ENCODE results near the gene FRMPD1. TPM values are rescaled to one million over a fixed set of nuclear protein-coding genes. Genes with fewer than 3 reads are reported as not detected.

Gene FRMPD1
- 0.02 to 0.06 TPM (median 0.04 TPM) in 4 of 5 replicates, not detected in the other for total RNA-seq (2022; extraction: Qiagen RNA extraction; ENCODE audit: low read depth)

DNA sequence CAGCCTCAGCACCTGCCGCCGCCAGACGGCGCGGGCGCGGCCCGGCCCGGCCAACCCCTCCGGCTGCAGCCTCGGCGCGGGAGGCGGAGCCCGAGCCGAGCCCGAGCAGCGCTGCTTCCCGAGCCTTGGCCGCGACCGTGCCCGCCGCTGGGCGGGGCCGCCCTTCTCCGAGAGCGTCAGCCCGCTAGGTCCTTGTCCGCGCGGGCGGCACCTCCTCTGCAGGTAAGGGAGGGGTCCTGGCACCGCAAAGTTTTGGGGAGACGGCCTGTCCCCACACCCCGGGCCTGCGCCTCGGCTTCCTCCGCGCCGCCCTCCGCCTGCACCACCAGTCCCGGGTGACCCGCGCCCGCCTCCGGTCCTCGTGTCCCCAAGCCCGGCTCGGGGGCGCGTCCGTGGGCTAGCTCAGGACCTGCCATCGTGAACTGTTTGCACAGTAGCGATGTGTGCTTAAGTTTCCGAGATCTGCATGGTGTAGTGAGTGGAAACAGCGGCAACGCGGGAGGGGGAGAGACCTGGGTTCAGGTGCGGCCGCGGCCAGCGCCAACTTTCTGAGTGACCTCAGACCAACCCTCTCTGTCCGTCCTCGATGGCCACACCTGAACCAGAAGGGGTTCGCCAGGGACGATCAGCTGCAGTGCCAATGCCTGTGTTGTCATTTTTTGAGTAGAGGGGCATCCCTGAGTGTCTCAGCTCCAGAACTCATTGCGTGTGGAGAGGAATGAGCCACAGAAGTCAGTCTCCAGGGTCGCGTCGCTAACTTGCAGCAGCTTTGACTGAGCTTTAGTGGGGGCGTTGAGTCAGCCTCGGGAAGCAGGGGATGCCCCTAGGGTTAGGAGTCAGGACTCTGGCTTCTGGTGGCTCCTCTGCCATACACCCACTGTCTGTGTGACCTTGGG lies at the start of gene FRMPD1:
FRMPD1 (plus strand) TSS at position 82 of the 896 bp plus-strand sequence. CDS start 41,688 bp downstream, outside the sequence.

GRCh38 chr9:37753489-37754190 lies 102.9 kb downstream of the FRMPD1 start, which contains the start of gene TRMT10B:
Gene TRMT10B (plus strand): TSS chr9:37753805. CDS start chr9:37761932, 8,127 bp downstream.

GRCh38 chr9:37784616-37785483 lies 134.1 kb downstream of the FRMPD1 start, which contains the start of gene EXOSC3:
Gene EXOSC3 (minus strand): TSS chr9:37785064. CDS start chr9:37785044, 20 bp downstream.

Other genes with a start within 250 kb of the FRMPD1 start
- gene GRHPR, start 228.3 kb upstream of the FRMPD1 start, total RNA-seq (2022; extraction: Qiagen RNA extraction; ENCODE audit: low read depth): 115 to 178 TPM (median 165 TPM) in 5 replicates
- 5.5 to 8.9 TPM (median 7.9 TPM) in 5 replicates for gene ZBTB5, start 185.5 kb upstream of the FRMPD1 start, total RNA-seq (2022; extraction: Qiagen RNA extraction; ENCODE audit: low read depth)
- 35.8 to 42.2 TPM (median 37.0 TPM) in 5 replicates for gene POLR1E, start 165.0 kb upstream of the FRMPD1 start, total RNA-seq (2022; extraction: Qiagen RNA extraction; ENCODE audit: low read depth)
- 4.8 to 8.8 TPM (median 7.8 TPM) in 5 replicates for gene FBXO10, start 74.6 kb upstream of the FRMPD1 start, total RNA-seq (2022; extraction: Qiagen RNA extraction; ENCODE audit: low read depth)
- 297 to 340 TPM (median 331 TPM) in 5 replicates for gene TOMM5, start 58.4 kb upstream of the FRMPD1 start, total RNA-seq (2022; extraction: Qiagen RNA extraction; ENCODE audit: low read depth)
- gene TRMT10B, start 102.9 kb downstream of the FRMPD1 start, total RNA-seq (2022; extraction: Qiagen RNA extraction; ENCODE audit: low read depth): 5.0 to 6.1 TPM (median 5.4 TPM) in 5 replicates
- 70.3 to 87.4 TPM (median 80.5 TPM) in 5 replicates for gene EXOSC3, start 134.1 kb downstream of the FRMPD1 start, total RNA-seq (2022; extraction: Qiagen RNA extraction; ENCODE audit: low read depth)
- 10.4 to 13.4 TPM (median 12.8 TPM) in 5 replicates for gene DCAF10, start 149.8 kb downstream of the FRMPD1 start, total RNA-seq (2022; extraction: Qiagen RNA extraction; ENCODE audit: low read depth)